Measurements from ENCODE around the gene GPR161.

Gene GPR161

DNA sequence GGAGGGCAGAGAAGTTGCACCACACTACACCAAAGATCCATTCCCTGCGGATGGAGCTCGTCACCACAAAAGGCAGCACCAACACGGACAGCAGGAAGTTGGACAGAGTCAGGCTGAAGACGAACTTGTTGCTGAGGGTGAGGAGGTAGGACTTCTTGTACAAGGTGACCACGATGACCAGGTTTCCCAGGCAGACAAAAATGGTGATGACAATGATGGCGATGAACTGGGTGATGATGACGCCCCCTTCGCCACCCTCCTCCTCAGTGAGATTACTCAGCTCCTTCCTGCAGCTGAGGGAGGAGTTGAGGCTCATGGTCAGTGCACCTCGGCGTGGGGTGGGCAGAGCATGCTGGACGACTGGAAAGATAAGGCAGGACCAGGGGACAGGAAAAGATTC is 32.2 kb downstream of the GPR161 start:
- DNase-seq: no peak

DNA sequence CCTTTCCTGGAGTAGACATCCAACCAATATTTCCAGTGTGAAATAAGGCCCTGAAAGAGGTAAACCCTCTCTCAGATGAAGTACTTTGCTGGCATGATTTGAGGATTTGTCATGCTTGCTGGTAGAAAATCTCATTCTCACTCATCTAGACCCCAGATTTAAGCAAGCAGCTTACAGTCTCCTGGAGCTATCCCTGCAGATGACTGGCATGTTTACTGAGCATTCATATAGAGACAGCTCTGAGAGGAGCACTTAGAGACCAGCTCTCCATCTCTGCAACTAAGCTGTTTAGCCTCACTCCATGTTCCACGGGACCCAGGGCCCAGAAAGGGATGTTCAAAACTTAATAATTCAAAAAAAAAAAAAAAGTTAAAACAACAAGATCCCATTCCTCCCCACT is 34.2 kb downstream of the GPR161 start:
- DNase-seq: no peak

- no peak for DNase-seq
These were observed 35.4 kb downstream of the GPR161 start for GRCh38 chr1:168101336-168101735.

- DNase-seq: peak; percentile 2
These were observed 36.3 kb downstream of the GPR161 start for GRCh38 chr1:168100315-168101002.

DNA sequence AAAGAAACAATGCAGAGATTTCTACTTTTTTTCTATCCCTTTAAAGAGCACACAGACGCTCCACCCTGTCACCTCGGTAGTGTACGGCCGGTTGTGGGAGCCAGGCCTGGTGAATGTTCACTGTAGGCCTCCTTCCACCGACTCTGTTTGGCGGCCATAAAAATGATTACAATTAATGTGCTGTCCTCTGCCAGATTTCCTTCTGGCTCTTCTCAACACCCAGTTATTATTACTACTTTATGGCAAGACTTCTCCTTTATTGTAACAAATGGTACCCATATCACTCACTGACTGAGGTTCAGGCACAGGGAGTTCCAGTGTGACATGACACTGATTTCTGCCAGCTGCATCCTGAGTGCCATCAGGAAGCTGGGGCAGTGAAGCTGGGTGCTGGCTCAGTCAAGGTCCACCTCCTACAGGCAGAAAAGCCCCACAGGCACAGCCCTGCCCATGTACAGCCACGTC is 37.4 kb downstream of the GPR161 start:
- DNase-seq: no peak

GRCh38 chr1:168098534-168099320 is 38.0 kb downstream of the GPR161 start:
- no peak for DNase-seq

GRCh38 chr1:168097921-168098528 is 38.7 kb downstream of the GPR161 start:
- DNase-seq: no peak

DNA sequence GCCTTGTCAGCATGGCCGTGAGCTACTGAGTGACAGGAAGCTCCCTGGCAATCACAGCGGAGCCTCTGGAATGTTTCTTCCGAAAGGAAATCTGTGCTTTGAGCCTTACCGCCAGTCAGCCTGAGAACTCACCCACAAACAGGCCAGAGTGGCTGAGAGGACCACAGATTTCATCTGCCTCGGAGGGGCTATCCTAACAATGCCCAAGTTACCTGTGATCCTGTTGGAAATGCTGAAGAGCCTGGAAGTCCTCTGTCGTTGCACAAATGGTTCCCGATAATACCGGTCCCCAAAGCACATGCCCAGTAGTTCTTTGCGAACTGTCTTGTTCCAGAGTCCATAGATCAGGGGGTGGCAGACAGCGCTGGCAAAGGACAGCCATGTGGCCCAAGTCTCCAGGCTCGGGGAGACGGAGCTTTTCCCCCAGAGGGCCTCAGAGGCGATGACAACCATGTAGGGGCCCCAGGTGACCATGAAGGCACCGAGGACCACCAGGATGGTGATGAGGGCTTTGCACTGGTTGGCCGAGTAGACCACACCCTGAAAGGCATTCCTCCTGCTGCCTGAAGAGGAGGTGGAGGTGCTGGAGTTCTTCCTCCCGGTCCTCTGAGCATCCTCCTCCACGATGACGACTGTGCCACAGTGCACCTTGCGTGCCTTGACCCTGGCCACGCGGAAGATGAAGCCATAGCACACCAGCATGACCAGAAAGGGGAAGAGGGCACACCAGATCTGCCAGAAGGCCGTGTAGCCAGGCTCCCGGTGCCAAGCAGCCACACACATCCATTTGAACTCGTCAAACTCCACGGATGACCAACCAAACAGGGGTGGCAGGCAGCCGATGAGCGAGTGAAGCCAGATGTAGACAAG is 40.2 kb downstream of the GPR161 start:
- DNase-seq: no peak

DNA sequence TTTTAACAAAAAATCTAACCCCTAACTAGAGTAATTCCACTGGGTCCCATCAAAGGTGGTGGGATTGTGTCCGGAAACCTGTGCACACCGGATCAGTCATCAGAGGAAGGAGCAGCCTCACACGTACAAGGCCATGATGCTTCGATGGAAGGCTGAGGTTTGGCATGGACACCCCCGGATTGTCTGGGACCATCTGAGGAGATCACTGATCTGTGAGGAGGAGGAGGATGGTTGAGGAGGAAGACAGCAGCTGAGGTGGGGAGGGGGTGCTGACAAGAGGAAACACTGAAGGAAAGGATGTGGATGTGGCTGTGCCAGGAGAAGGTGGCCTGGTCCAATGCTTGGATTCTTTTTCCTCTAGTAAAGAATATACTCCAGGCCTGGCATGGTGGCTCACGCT is 41.3 kb downstream of the GPR161 start:
- DNase-seq: no peak

DNA sequence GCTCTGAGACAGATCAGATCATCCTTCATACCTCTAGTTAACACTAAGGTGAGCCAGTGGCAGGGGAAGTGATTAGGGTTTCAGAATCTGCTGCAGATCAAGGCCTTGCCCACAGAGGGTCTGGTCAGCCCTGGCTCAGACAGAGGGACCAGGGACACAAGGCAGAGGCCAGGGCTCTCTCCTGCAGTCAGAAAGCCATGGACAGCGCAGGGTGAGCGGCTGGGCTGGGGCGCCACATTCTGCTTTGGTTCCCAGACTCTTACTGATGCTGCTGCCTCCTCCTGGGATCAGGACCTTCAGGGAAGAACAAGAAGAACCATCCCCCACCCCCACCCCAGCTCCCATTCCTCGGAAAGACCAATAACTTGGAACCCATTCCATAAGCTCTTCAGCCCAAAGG is 43.1 kb downstream of the GPR161 start:
- DNase-seq: no peak

DNA sequence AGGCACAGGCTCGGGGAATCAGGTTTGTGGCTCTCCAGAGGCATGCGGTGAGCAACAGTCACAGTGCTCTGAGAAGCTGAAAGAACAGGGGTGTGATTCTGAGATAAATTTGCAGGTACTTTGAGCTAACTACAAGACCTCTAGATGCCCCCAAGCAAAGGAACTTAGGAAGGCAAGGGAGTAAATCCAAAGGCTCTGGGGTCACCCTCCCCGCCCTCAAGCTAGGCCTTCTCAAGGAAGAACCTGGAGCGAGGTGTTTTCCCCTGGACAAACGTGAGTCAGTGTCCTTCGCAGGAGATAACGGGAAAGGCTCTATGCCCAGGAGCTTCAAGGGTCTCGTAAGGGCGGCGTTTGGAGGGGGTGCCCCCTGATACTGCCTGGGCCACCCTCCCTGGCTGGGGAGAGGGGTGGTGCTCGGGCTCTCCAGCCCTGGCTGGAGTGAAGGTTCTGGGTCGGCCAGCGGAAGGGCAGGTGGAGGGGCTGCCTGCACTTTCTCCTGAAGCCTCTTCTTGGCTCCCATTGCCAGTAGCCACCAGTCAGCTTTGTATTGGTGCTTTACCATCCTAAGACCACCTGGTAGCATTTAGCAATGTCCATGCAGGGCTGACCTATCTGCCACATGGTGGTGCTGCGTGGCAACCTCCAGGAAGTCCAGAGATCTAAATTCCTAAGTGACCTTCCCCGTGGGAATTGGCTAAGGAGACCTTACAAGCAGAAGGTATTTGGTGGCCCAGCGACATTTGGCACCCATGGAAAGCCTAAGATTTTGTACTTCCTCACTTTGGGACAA is 44.0 kb downstream of the GPR161 start:
- peak; percentile 2 for DNase-seq

GRCh38 chr1:168091720-168092550 is 44.8 kb downstream of the GPR161 start:
- DNase-seq: no peak

GRCh38 chr1:168091063-168091462 is 45.7 kb downstream of the GPR161 start:
- no peak for DNase-seq

DNA sequence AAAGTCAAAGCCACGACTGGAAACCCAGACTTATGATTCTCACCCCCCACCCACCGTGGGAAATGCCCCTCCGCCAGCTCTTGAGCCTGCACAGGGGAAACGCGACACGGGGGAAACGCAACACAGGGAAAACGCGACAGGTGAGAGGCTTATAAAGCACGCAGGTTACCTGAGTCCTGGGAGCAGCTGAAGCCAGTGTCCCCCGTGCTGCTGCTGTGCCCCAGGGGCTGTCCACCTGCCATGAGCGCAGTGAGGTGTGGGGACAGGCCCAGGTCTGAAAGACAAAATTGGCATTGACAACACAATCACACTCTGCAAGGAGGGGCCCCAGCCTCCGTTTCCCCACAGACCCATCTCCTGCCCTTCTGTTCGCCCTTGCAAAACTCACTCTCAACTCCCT is 46.3 kb downstream of the GPR161 start:
- DNase-seq: no peak

DNA sequence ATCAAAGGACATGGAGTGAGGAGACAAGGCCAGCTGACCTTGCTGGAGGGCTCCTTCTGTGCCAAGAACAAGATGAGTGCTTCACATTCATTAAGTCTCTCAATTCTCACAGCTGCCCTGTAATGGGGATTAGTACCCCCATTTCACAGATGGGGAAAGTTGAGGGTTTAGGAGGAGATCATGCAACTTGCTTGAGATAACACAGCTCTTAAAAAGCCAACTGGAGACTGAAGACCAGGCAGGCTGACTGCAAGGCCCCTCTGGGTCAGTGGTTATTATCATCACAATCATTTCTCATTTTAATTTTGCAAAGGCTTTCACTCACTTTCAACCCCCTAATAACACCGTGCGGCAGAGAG is 46.8 kb downstream of the GPR161 start:
- DNase-seq: no peak

- DNase-seq: no peak
These were observed 47.3 kb downstream of the GPR161 start for GRCh38 chr1:168089326-168089978.

- DNase-seq: no peak
These were observed 48.0 kb downstream of the GPR161 start for GRCh38 chr1:168088511-168089325.

DNA sequence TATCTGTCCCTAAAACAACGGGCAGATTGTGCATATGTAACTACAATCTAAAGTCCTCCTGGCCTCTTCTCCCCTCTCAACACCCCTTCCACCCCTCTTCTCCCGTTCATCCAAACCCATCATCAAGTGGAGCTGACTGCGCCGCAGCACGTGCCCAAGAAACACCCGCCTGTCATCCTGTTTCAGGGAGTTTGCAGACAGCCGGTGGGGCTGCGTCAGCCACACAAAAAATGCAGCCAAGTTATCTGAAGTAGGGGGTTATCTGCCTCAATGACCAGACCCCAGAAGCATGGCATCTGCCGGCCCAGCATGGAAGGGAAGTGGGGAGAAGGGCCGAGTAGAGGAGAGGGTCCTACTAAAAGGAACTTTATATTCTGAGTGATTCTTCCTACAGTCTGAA is 49.0 kb downstream of the GPR161 start:
- no peak for DNase-seq

GRCh38 chr1:168086438-168086837 is 50.3 kb downstream of the GPR161 start:
- no peak for DNase-seq

DNA sequence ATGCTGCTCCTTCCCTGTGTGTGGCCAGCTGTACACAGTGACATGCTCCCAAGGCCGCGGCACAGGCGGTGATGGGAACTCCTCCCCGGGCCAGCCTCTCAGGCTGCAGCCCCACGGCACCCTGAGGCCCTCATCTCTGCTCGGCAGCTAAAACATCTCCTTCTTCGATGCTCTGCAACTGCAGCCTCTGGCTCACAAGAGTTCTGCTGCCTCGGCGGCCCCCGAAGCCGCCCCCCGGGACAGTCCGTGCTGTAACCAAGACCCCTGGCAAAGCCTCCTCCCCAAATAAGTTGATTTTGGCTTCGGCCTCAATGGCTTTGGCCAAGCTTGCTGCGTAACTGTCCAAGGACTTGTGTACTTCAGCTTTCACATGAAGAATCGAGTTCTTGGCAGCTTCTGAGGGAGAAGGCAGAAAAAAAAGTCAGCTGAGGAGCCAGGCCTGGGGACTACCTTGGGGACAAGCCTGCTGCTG is 51.3 kb downstream of the GPR161 start:
- DNase-seq: no peak
